ENCODE measurements around the gene IGFBP4. TPM values are rescaled to one million over a fixed set of nuclear protein-coding genes. Genes with fewer than 3 reads are reported as not detected.

Gene IGFBP4
- total and polyA plus RNA-seq, 2 of the 13 experiments (the other 11 are each of a cell fraction or from before 2014, with no cell fraction given), result 4.1 to 49.0 TPM

DNA sequence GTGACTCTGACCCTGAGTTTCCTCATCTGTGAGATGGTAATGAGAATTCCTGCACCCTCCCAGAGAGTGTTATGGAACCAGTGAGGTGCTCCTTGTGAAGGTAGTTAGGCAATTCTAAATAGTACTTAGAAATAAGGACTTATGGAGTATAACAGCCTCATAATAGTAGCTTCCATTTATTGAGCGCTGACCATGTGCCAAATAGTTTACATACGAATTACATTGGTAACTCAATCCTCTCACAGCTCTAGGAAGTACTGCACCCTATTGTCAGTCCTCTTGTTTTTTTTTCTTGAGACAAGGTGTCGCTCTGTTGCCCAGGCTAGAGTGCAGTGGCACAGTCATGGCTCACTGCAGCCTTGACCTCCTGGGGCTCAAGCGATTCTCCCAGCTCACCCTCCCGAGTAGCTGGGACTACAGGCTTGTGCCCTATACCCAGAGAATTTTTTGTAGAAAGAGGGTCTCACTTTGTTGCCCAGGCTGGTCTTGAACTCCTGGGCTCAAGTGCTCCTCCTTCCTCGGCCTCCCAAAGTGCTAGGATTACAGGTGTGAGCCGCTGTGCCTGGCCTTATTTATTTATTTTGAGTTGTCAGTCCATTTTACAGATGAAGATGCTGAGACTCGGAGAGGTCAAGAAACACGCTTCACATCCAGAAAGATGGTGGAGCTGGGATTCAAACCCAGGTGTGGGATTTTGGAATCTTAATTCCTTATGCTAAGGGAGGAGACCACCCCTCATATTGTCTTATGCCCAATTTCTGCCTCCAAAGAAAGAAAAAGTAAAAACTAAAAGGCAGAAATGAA is 55.2 kb downstream of the IGFBP4 start:
- ChIA-PET CTCF (ENCODE audit: low intra/inter-chr PET ratio, low total read pairs) (no interaction called here), POLR2A (interaction anchor here (1.7 kb wide), 1 partner anchor 14 kb away, joined by 5 read pairs; no protein-coding TSS in a partner anchor)
- Histone ChIP-seq H3K9me3 (ENCODE audit: low read length) (no peaks in the 10 kb centered on the region), H3K4me1 (ENCODE audit: insufficient read depth, low read length) (peaks cover 49% of the 10 kb centered on the region), H3K4me3 (replicated peaks in 1 of 3; ENCODE audit: insufficient read depth in 1 of 3, low read depth in 2 of 3, low read length in 3 of 3) (no peak overlapping the region), H3K36me3 (replicated peaks in 1 of 2; ENCODE audit: control insufficient read depth in 1 of 2, insufficient read depth in 2 of 2, low read length in 2 of 2) (no peaks in the 10 kb centered on the region), H3K27ac (ENCODE audit: extremely low read length, insufficient read depth, low read length) (no peak overlapping the region), H3K4me2 (ENCODE audit: low read depth, low read length) (no peak overlapping the region), H3K9ac (ENCODE audit: insufficient read depth, low read depth, low read length) (no peak overlapping the region), H2AFZ (ENCODE audit: low read length) (no peak overlapping the region), H4K20me1 (ENCODE audit: insufficient read depth, low read length) (no peaks in the 10 kb centered on the region), H3K27me3 (ENCODE audit: control insufficient read depth in 1 of 2, insufficient read depth in 2 of 2, low read length in 2 of 2) (peaks cover 0 to 12% of the 10 kb centered on the region in 2 experiments; a peak in 3 of 5 replicates), H3K79me2 (ENCODE audit: insufficient read depth, low read length) (no peaks in the 10 kb centered on the region)
- 56% methylated on average over 9 of the region's 9 CpGs for WGBS (ENCODE audit: low lambda C conversion rate)
- in situ Hi-C loops (cut with HindIII; ENCODE audit: extremely low pct_ligation_motif_present, low pct_unique_long_range_greater_than_20kb), result no loop called here
- FAIRE-seq (peak; percentile 74), ATAC-seq (no peak), DNase-seq (ENCODE audit: low spot score) (no peak)
- intact Hi-C loops (cut with micrococcal nuclease; ENCODE audit: unreplicated experiment), result no loop called here
- no TSS peak for BruUV-seq (replicated peaks)
- TF ChIP-seq ZNF629 (CRISPR knock-in tag; conservative IDR thresholded peaks at IDR 0.05), result peak; percentile 72
- TF ChIP-seq, protein P1, sequence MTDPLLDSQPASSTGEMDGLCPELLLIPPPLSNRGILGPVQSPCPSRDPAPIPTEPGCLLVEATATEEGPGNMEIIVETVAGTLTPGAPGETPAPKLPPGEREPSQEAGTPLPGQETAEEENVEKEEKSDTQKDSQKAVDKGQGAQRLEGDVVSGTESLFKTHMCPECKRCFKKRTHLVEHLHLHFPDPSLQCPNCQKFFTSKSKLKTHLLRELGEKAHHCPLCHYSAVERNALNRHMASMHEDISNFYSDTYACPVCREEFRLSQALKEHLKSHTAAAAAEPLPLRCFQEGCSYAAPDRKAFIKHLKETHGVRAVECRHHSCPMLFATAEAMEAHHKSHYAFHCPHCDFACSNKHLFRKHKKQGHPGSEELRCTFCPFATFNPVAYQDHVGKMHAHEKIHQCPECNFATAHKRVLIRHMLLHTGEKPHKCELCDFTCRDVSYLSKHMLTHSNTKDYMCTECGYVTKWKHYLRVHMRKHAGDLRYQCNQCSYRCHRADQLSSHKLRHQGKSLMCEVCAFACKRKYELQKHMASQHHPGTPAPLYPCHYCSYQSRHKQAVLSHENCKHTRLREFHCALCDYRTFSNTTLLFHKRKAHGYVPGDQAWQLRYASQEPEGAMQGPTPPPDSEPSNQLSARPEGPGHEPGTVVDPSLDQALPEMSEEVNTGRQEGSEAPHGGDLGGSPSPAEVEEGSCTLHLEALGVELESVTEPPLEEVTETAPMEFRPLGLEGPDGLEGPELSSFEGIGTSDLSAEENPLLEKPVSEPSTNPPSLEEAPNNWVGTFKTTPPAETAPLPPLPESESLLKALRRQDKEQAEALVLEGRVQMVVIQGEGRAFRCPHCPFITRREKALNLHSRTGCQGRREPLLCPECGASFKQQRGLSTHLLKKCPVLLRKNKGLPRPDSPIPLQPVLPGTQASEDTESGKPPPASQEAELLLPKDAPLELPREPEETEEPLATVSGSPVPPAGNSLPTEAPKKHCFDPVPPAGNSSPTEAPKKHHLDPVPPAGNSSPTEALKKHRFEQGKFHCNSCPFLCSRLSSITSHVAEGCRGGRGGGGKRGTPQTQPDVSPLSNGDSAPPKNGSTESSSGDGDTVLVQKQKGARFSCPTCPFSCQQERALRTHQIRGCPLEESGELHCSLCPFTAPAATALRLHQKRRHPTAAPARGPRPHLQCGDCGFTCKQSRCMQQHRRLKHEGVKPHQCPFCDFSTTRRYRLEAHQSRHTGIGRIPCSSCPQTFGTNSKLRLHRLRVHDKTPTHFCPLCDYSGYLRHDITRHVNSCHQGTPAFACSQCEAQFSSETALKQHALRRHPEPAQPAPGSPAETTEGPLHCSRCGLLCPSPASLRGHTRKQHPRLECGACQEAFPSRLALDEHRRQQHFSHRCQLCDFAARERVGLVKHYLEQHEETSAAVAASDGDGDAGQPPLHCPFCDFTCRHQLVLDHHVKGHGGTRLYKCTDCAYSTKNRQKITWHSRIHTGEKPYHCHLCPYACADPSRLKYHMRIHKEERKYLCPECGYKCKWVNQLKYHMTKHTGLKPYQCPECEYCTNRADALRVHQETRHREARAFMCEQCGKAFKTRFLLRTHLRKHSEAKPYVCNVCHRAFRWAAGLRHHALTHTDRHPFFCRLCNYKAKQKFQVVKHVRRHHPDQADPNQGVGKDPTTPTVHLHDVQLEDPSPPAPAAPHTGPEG (CRISPR knock-in tag; IDR thresholded peaks at IDR 0.05), result 0 out of 2 replicates have a peak, but pooled peaks have one; percentile 53
- no peak for TF ChIP-seq SMC3 (IDR thresholded peaks at IDR 0.05; ENCODE audit: low read length)
- no peak for TF ChIP-seq NONO (IDR thresholded peaks at IDR 0.05)
- no peak for TF ChIP-seq NONO (CRISPR knock-in tag; conservative IDR thresholded peaks at IDR 0.05)
- no peak for TF ChIP-seq SPEN (CRISPR knock-in tag; IDR thresholded peaks at IDR 0.05; ENCODE audit: low read depth)
- TF ChIP-seq E2F2 (CRISPR knock-in tag; IDR thresholded peaks at IDR 0.05; ENCODE audit: borderline replicate concordance), result no peak
- no peak for TF ChIP-seq SMARCC2 (IDR thresholded peaks at IDR 0.05)
- TF ChIP-seq MAFK (conservative IDR thresholded peaks at IDR 0.05 in 1 of 2, IDR thresholded peaks at IDR 0.05 in 1 of 2; ENCODE audit: low read length in 2 of 2), result no peak
- TF ChIP-seq TGIF2 (CRISPR knock-in tag; IDR thresholded peaks at IDR 0.05), result no peak
- TF ChIP-seq, protein P2, sequence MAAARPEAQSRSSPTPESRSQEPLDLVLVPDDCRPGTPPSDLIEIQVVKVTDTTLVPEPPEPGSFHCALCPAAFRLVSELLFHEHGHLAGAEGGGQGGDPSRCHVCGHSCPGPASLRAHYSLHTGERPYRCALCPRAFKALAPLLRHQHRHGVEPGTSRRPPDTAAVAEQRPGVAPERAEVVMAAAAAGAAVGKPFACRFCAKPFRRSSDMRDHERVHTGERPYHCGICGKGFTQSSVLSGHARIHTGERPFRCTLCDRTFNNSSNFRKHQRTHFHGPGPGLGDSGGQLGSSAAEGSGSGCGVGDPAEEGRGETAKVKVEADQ (CRISPR knock-in tag; IDR thresholded peaks at IDR 0.05; ENCODE audit: borderline replicate concordance), result no peak
- TF ChIP-seq, protein P3, sequence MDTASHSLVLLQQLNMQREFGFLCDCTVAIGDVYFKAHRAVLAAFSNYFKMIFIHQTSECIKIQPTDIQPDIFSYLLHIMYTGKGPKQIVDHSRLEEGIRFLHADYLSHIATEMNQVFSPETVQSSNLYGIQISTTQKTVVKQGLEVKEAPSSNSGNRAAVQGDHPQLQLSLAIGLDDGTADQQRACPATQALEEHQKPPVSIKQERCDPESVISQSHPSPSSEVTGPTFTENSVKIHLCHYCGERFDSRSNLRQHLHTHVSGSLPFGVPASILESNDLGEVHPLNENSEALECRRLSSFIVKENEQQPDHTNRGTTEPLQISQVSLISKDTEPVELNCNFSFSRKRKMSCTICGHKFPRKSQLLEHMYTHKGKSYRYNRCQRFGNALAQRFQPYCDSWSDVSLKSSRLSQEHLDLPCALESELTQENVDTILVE (CRISPR knock-in tag; IDR thresholded peaks at IDR 0.05), result no peak
- TF ChIP-seq, protein P4, sequence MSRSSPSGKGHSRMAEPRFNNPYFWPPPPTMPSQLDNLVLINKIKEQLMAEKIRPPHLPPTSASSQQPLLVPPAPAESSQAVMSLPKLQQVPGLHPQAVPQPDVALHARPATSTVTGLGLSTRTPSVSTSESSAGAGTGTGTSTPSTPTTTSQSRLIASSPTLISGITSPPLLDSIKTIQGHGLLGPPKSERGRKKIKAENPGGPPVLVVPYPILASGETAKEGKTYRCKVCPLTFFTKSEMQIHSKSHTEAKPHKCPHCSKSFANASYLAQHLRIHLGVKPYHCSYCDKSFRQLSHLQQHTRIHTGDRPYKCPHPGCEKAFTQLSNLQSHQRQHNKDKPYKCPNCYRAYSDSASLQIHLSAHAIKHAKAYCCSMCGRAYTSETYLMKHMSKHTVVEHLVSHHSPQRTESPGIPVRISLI (CRISPR knock-in tag; IDR thresholded peaks at IDR 0.05; ENCODE audit: borderline replicate concordance), result no peak
- no peak for TF ChIP-seq ZNF17 (CRISPR knock-in tag; IDR thresholded peaks at IDR 0.05)

Data from HepG2 (cell line).